CD14-positive monocyte (primary cell): Measurements from ENCODE around the gene PACSIN2. TPM values are rescaled to one million over a fixed set of nuclear protein-coding genes. Genes with fewer than 3 reads are reported as not detected.

Experiments
- DNase-seq, 3 donors: peaks; one replicate each; pipeline ENCODE4 v3.0.0-alpha.2; 2011 to 2022
- H2AFZ ChIP-seq: 2 replicates; pipeline ENCODE4 v1.6.0; 2012; ENCODE audit warnings: mild to moderate bottlenecking, low read depth, low read length, inconsistent platforms; ENCODE audit not compliant: insufficient read depth, poor library complexity, severe bottlenecking
- H3K27ac ChIP-seq, 2 donors: 1 replicate in 1 of 2; 2 replicates in 1 of 2; pipeline ENCODE4 v1.5.1; 2012 to 2013; ENCODE audit warnings: low read length in 2 of 2, control low read depth in 1 of 2, inconsistent platforms in 1 of 2, low read depth in 1 of 2, mild to moderate bottlenecking in 1 of 2
- H3K27me3 ChIP-seq, 2 donors: one replicate each; pipeline versions ENCODE4 v1.6.0 to v1.6.1; 2011 to 2013; ENCODE audit warnings: low read length in 2 of 2; ENCODE audit not compliant: control insufficient read depth in 2 of 2, insufficient read depth in 2 of 2
- H3K36me3 ChIP-seq, 2 donors: replicated peaks in 1 of 2; 1 replicate in 1 of 2; 2 replicates in 1 of 2; pipeline versions ENCODE4 v1.5.1 to v1.6.1; 2012 to 2013; ENCODE audit warnings: low read length in 2 of 2, control low read depth in 1 of 2, inconsistent platforms in 1 of 2, mild to moderate bottlenecking in 1 of 2; ENCODE audit not compliant: insufficient read depth in 2 of 2, control insufficient read depth in 1 of 2
- H3K4me1 ChIP-seq, 2 donors: 1 replicate in 1 of 2; 2 replicates in 1 of 2; pipeline versions ENCODE4 v1.5.1 to v1.6.1; 2012 to 2013; ENCODE audit warnings: low read length in 2 of 2, control low read depth in 1 of 2, inconsistent platforms in 1 of 2, mild to moderate bottlenecking in 1 of 2, moderate library complexity in 1 of 2; ENCODE audit not compliant: insufficient read depth in 2 of 2, control insufficient read depth in 1 of 2
- H3K4me2 ChIP-seq: replicated peaks from 2 replicates; pipeline ENCODE3; 2012; ENCODE audit warnings: low read length, moderate library complexity, mild to moderate bottlenecking; ENCODE audit not compliant: poor library complexity, severe bottlenecking; ENCODE audit errors: extremely low read depth
- H3K4me3 ChIP-seq, 3 experiments: fragments of 200-600 bp in 1 of 3; sonication (generic) in 1 of 3; replicated peaks in 1 of 3; 1 replicate in 2 of 3; 2 replicates in 1 of 3; pipeline ENCODE4 v1.5.1; 2011 to 2013; ENCODE audit warnings: low read length in 3 of 3, mild to moderate bottlenecking in 3 of 3, control low read depth in 2 of 3, low read depth in 2 of 3, inconsistent platforms in 1 of 3, moderate library complexity in 1 of 3
- H3K79me2 ChIP-seq: 2 replicates; pipeline ENCODE4 v1.6.0; 2012; ENCODE audit warnings: mild to moderate bottlenecking, control low read depth, inconsistent platforms, low read length, moderate library complexity; ENCODE audit not compliant: insufficient read depth
- H3K9ac ChIP-seq: 2 replicates; pipeline ENCODE4 v1.6.0; 2017; ENCODE audit warnings: low read length, mild to moderate bottlenecking; ENCODE audit not compliant: insufficient read depth, poor library complexity, severe bottlenecking
- H3K9me3 ChIP-seq, 2 donors: replicated peaks in 1 of 2; 1 replicate in 1 of 2; 2 replicates in 1 of 2; pipeline versions ENCODE4 v1.5.1 to v1.6.1; 2012 to 2013; ENCODE audit warnings: low read length in 2 of 2, control low read depth in 1 of 2; ENCODE audit not compliant: control insufficient read depth in 1 of 2, insufficient read depth in 1 of 2
- H4K20me1 ChIP-seq: 2 replicates; pipeline ENCODE4 v1.6.0; 2012; ENCODE audit warnings: mild to moderate bottlenecking, low read length, control low read depth, moderate library complexity; ENCODE audit not compliant: insufficient read depth
- H3K27ac Mint-ChIP-seq, 7 donors: one replicate each; pipeline ENCODE4 v1.8.0; 2020; ENCODE audit warnings: mild to moderate bottlenecking in 7 of 7, mixed read lengths in 7 of 7, moderate library complexity in 6 of 7, inconsistent platforms in 2 of 7
- H3K27me3 Mint-ChIP-seq, 3 donors: one replicate each; pipeline ENCODE4 v1.8.0; 2021 to 2022; ENCODE audit warnings: low read depth in 3 of 3, mild to moderate bottlenecking in 3 of 3, mixed read lengths in 3 of 3, moderate library complexity in 3 of 3, inconsistent platforms in 1 of 3
- H3K36me3 Mint-ChIP-seq, 2 donors: one replicate each; pipeline ENCODE4 v1.8.0; 2020; ENCODE audit warnings: mixed read lengths in 2 of 2, inconsistent platforms in 1 of 2, mild to moderate bottlenecking in 1 of 2
- H3K4me1 Mint-ChIP-seq: one replicate; pipeline ENCODE4 v1.8.0; 2020; ENCODE audit warnings: mild to moderate bottlenecking, mixed read lengths
- H3K4me3 Mint-ChIP-seq, 2 donors: one replicate each; pipeline ENCODE4 v1.8.0; 2020; ENCODE audit warnings: mild to moderate bottlenecking in 2 of 2, mixed read lengths in 2 of 2, moderate library complexity in 1 of 2
- H3K9me3 Mint-ChIP-seq, 7 donors: one replicate each; pipeline ENCODE4 v1.8.0; 2020 to 2022; ENCODE audit warnings: mixed read lengths in 7 of 7, mild to moderate bottlenecking in 6 of 7, moderate library complexity in 6 of 7, inconsistent platforms in 2 of 7
- CTCF ChIP-seq: fragments of 200-600 bp; IDR thresholded peaks from one replicate; pipeline ENCODE4 v1.8.0; 2022; ENCODE audit warnings: antibody characterized with exemption, mild to moderate bottlenecking
- WGBS: methylation state at CpG from one replicate; pipeline ENCODE4 v1.1.5; 2013; ENCODE audit warnings: missing lambda C conversion rate; ENCODE audit not compliant: insufficient coverage; 5-methylcytosine and 5-hydroxymethylcytosine counted together
- intact Hi-C, 2 donors: fragments of 100-400 bp; cut with micrococcal nuclease; formaldehyde crosslinking; loops; one replicate each; pipeline versions ENCODE4 v1.15.0 to v1.15.1; 2023
- polyA plus RNA-seq, 3 donors: library from polyadenylated mRNA; depleted of rRNA in 1 of 3; unstranded in 2 of 3; stranded (reverse) in 1 of 3; fragments of 300-500 nt in 2 of 3; fragments of >200 nt in 1 of 3; fragmentation: Illumina TruSeq in 2 of 3; gene quantifications; 1 replicate in 2 of 3; 2 replicates in 1 of 3; pipeline ENCODE4 v1.2.3, GENCODE V29; 2012 to 2021

The PACSIN2 gene
- polyA plus RNA-seq, 3 donors = 31.2 to 45.7 (median 40.2) TPM

- H3K27ac ChIP-seq = no peak overlapping the region
- H3K4me2 ChIP-seq = no peak overlapping the region
- peaks cover 0 to 4% of the 10 kb centered on the region in 2 donors for H3K9me3 ChIP-seq
- WGBS = 92% methylated on average over 10 of the region's 13 CpGs
- no peak overlapping the region for H3K9ac ChIP-seq
- no peaks in the 10 kb centered on the region for H3K4me1 ChIP-seq
- no peaks in the 10 kb centered on the region for H3K79me2 ChIP-seq
- no peak overlapping the region for H3K4me3 ChIP-seq
- no peak for DNase-seq
- no peaks in the 10 kb centered on the region for H3K27me3 ChIP-seq
- no peak overlapping the region for H2AFZ ChIP-seq
- Mint-ChIP-seq H3K36me3 (peaks cover 0 to 5% of the 10 kb centered on the region in 2 donors), H3K27me3 (peaks cover 0 to 10% (median 0%) of the 10 kb centered on the region in 3 donors), H3K9me3 (no peaks in the 10 kb centered on the region), H3K4me1 (peaks cover 3% of the 10 kb centered on the region), H3K27ac (no peak overlapping the region), H3K4me3 (no peak overlapping the region)
- no peak for TF ChIP-seq CTCF
- no peaks in the 10 kb centered on the region for H3K36me3 ChIP-seq
- no peaks in the 10 kb centered on the region for H4K20me1 ChIP-seq
- intact Hi-C loops = no loop called here
Measured at GRCh38 chr22:43039800-43040199, 24.9 kb upstream of the PACSIN2 start.

GRCh38 chr22:43038325-43038724, 23.4 kb upstream of the PACSIN2 start:
- Mint-ChIP-seq H3K4me3 (no peak overlapping the region), H3K9me3 (peaks cover 0 to 2% (median 0%) of the 10 kb centered on the region in 7 donors)
- intact Hi-C loops = no loop called here

More at GRCh38 chr22:43038325-43038724, 23.4 kb upstream of the PACSIN2 start:
- Histone ChIP-seq H3K9me3 (peaks cover 0 to 4% of the 10 kb centered on the region in 2 donors), H3K27me3 (no peaks in the 10 kb centered on the region), H3K4me1 (no peaks in the 10 kb centered on the region), H3K4me2 (no peak overlapping the region), H4K20me1 (no peaks in the 10 kb centered on the region), H2AFZ (no peak overlapping the region), H3K27ac (no peak overlapping the region), H3K36me3 (no peaks in the 10 kb centered on the region), H3K4me3 (no peak overlapping the region), H3K79me2 (no peaks in the 10 kb centered on the region), H3K9ac (no peak overlapping the region)
- no peak for TF ChIP-seq CTCF
- WGBS = 92% methylated on average over 14 of the region's 15 CpGs
- Mint-ChIP-seq H3K36me3 (peaks cover 0 to 5% of the 10 kb centered on the region in 2 donors), H3K27me3 (peaks cover 0 to 8% (median 0%) of the 10 kb centered on the region in 3 donors), H3K27ac (no peak overlapping the region), H3K4me1 (peaks cover 8% of the 10 kb centered on the region)
- DNase-seq = no peak
